Measurements from ENCODE around the gene TRIOBP. TPM values are rescaled to one million over a fixed set of nuclear protein-coding genes. Genes with fewer than 3 reads are reported as not detected.
"Not testable (repeated sequence)": the region's sequence is repeated elsewhere in the genome, so short reads cannot be mapped to it uniquely, and the experiment has no call there.

The TRIOBP gene
- total RNA-seq, 1 experiment from 2014 or later: 38.4 TPM

GRCh38 chr22:37692627-37693285 is 4.1 kb upstream of the TRIOBP start:
- Histone ChIP-seq H3K9me3 (no peaks in the 10 kb centered on the region), H3K4me3 (ENCODE audit: low read depth, low read length) (no peak overlapping the region), H3K27me3 (replicated peaks; ENCODE audit: control insufficient read depth, insufficient read depth, low read length) (no peaks in the 10 kb centered on the region), H3K4me1 (peaks cover 5% of the 10 kb centered on the region; the same call in 1 of the 2 replicates), H3K36me3 (ENCODE audit: control insufficient read depth, insufficient read depth, low read length) (peaks cover 4% of the 10 kb centered on the region; the same call in 1 of the 2 replicates)
- no peaks in the 10 kb centered on the region for H3K9me3 Mint-ChIP-seq (ENCODE audit: unreplicated experiment)
- POLR2A ChIA-PET: no interaction called here
- H3K36me3 Mint-ChIP-seq (ENCODE audit: insufficient read depth, unreplicated experiment): peaks cover 16% of the 10 kb centered on the region
- TF ChIP-seq CTCF (IDR thresholded peaks at IDR 0.05; ENCODE audit: insufficient read depth in 1 of 2, low read depth in 1 of 2, low read length in 1 of 2, severe bottlenecking in 1 of 2, unreplicated experiment in 1 of 2): no peak
- no TSS peak for BruUV-seq (replicated peaks)
- intact Hi-C loops (cut with micrococcal nuclease; ENCODE audit: unreplicated experiment): no loop called here
- CTCF ChIA-PET: no interaction called here
- H3K4me3 Mint-ChIP-seq (ENCODE audit: unreplicated experiment): no peak overlapping the region
- no peak for DNase-seq
- H3K4me1 Mint-ChIP-seq (ENCODE audit: low read depth, unreplicated experiment): peaks cover 13% of the 10 kb centered on the region
- H3K27me3 Mint-ChIP-seq (ENCODE audit: insufficient read depth, unreplicated experiment): no peaks in the 10 kb centered on the region
- H3K27ac Mint-ChIP-seq (ENCODE audit: unreplicated experiment): no peak overlapping the region

GRCh38 chr22:37694131-37694530 is 2.7 kb upstream of the TRIOBP start:
- H3K27me3 ChIP-seq (replicated peaks; ENCODE audit: control insufficient read depth, insufficient read depth, low read length); BruUV-seq (replicated peaks); H3K27me3 Mint-ChIP-seq (ENCODE audit: insufficient read depth, unreplicated experiment); H3K36me3 ChIP-seq (ENCODE audit: control insufficient read depth, insufficient read depth, low read length); H3K4me3 ChIP-seq (ENCODE audit: low read depth, low read length); H3K9me3 Mint-ChIP-seq (ENCODE audit: unreplicated experiment); H3K4me1 ChIP-seq; DNase-seq; H3K9me3 ChIP-seq; intact Hi-C loops (cut with micrococcal nuclease; ENCODE audit: unreplicated experiment); H3K27ac Mint-ChIP-seq (ENCODE audit: unreplicated experiment); H3K36me3 Mint-ChIP-seq (ENCODE audit: insufficient read depth, unreplicated experiment); H3K4me3 Mint-ChIP-seq (ENCODE audit: unreplicated experiment): not testable (repeated sequence)
- ChIA-PET POLR2A (interaction anchor here (0.6 kb wide), 1 partner anchor 56 kb away, joined by 3 read pairs; no protein-coding TSS in a partner anchor), CTCF (interaction anchor here (2.8 kb wide), 1 partner anchor 12 kb away, joined by 10 read pairs; no protein-coding TSS in a partner anchor)
- peaks cover 13% of the 10 kb centered on the region for H3K4me1 Mint-ChIP-seq (ENCODE audit: low read depth, unreplicated experiment)

- CTCF ChIA-PET: interaction anchor here (0.6 to 3.1 kb wide), 4 partner anchors 9 to 53 kb away, joined by 5 to 24 read pairs (median 8); partner anchors contain the start of gene NOL12
- H3K36me3 ChIP-seq (ENCODE audit: control insufficient read depth, insufficient read depth, low read length); H3K9me3 Mint-ChIP-seq (ENCODE audit: unreplicated experiment); H3K4me1 ChIP-seq; H3K27me3 Mint-ChIP-seq (ENCODE audit: insufficient read depth, unreplicated experiment); H3K36me3 Mint-ChIP-seq (ENCODE audit: insufficient read depth, unreplicated experiment); BruUV-seq (replicated peaks); DNase-seq; H3K27me3 ChIP-seq (replicated peaks; ENCODE audit: control insufficient read depth, insufficient read depth, low read length); POLR2A ChIA-PET; H3K9me3 ChIP-seq; H3K4me3 ChIP-seq (ENCODE audit: low read depth, low read length): not testable (repeated sequence)
- H3K4me3 Mint-ChIP-seq (ENCODE audit: unreplicated experiment): peak overlapping the region; percentile 55
- intact Hi-C loops (cut with micrococcal nuclease; ENCODE audit: unreplicated experiment): loop anchor here (1.0 to 2.0 kb wide), 3 partner anchors 10 to 53 kb away; partner anchors contain the start of gene NOL12
- peak overlapping the region; percentile 62 for H3K27ac Mint-ChIP-seq (ENCODE audit: unreplicated experiment)
- H3K4me1 Mint-ChIP-seq (ENCODE audit: low read depth, unreplicated experiment): peaks cover 13% of the 10 kb centered on the region
Measured at GRCh38 chr22:37696260-37696656, 590 bp upstream of the TRIOBP start.

- intact Hi-C loops (cut with micrococcal nuclease; ENCODE audit: unreplicated experiment): loop anchor here (2.0 kb wide), 1 partner anchor 35 kb away; no protein-coding TSS in a partner anchor
- Histone ChIP-seq H3K4me1 (peaks cover 13% of the 10 kb centered on the region; the same call in 1 of the 2 replicates), H3K27me3 (replicated peaks; ENCODE audit: control insufficient read depth, insufficient read depth, low read length) (no peaks in the 10 kb centered on the region), H3K36me3 (ENCODE audit: control insufficient read depth, insufficient read depth, low read length) (no peaks in the 10 kb centered on the region), H3K9me3 (no peaks in the 10 kb centered on the region), H3K4me3 (ENCODE audit: low read depth, low read length) (no peak overlapping the region)
- H3K27me3 Mint-ChIP-seq (ENCODE audit: insufficient read depth, unreplicated experiment): no peaks in the 10 kb centered on the region
- no peaks in the 10 kb centered on the region for H3K9me3 Mint-ChIP-seq (ENCODE audit: unreplicated experiment)
- ChIA-PET CTCF (interaction anchor here (0.7 to 3.1 kb wide), 5 partner anchors 11 to 84 kb away, joined by 3 to 24 read pairs (median 5); partner anchors contain the start of gene NOL12), POLR2A (interaction anchor here (0.7 kb wide), 1 partner anchor 108 kb away, joined by 3 read pairs; a partner anchor contains a TSS)
- DNase-seq: no peak
- H3K4me1 Mint-ChIP-seq (ENCODE audit: low read depth, unreplicated experiment): peaks cover 13% of the 10 kb centered on the region
- BruUV-seq (replicated peaks): no TSS peak
- peaks cover 5% of the 10 kb centered on the region for H3K36me3 Mint-ChIP-seq (ENCODE audit: insufficient read depth, unreplicated experiment)
- TF ChIP-seq CTCF (IDR thresholded peaks at IDR 0.05; ENCODE audit: insufficient read depth in 1 of 2, low read depth in 1 of 2, low read length in 1 of 2, severe bottlenecking in 1 of 2, unreplicated experiment in 1 of 2): no peak
- no peak overlapping the region for H3K27ac Mint-ChIP-seq (ENCODE audit: unreplicated experiment)
- no peak overlapping the region for H3K4me3 Mint-ChIP-seq (ENCODE audit: unreplicated experiment)
Measured at GRCh38 chr22:37697538-37697835, 639 bp downstream of the TRIOBP start.

All from Caco-2 (cell line).